Measurements from ENCODE around the gene VPS72.

The VPS72 gene

GRCh38 chr1:151184211-151184610 lies 5.8 kb downstream of the VPS72 start:
- WGBS: 97% methylated on average over 9 of the region's 10 CpGs
- Histone ChIP-seq H3K4me3 (ENCODE audit: low read length) (no peak overlapping the region), H3K4me1 (ENCODE audit: insufficient read depth, low read length) (peaks cover 3% of the 10 kb centered on the region; the same call in 1 of the 2 replicates), H3K27ac (ENCODE audit: low read depth, low read length) (no peak overlapping the region), H3K9me3 (ENCODE audit: insufficient read depth, low read depth, low read length) (no peaks in the 10 kb centered on the region), H3K9ac (ENCODE audit: low read depth, low read length) (no peak overlapping the region), H3K36me3 (ENCODE audit: insufficient read depth, low read length) (peaks cover 69% of the 10 kb centered on the region), H3K27me3 (ENCODE audit: insufficient read depth, low read length) (no peaks in the 10 kb centered on the region)

DNA sequence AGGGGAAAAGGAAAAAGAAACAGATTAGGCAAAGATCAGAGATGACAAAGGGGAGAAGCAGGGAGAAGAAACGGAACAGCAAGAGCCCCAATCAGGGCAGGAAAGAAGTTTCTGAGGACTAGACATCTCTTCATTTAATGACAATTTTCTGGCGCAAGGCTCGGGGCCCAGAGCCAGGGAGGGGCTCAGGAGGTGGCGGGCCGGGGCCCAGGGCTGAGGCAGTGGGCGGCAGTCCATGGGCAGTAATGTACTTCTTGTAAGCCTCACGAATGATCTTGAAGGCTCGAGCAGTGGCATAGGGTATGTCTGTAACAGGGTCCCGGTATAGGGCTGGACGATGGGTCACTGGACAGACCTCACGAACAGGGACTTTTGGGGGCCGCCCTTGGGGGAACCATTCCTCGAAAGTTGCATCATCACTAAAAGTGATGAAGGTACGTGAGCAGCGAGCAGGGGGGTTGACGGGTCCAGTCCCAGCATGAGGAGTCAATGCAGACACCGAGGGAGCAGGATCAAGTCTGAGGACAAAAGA lies 13.4 kb downstream of the VPS72 start:
- no peak overlapping the region for H3K9ac ChIP-seq (ENCODE audit: low read depth, low read length)
- WGBS: 95% methylated on average over 17 of the region's 17 CpGs

GRCh38 chr1:151175863-151176262 lies 14.1 kb downstream of the VPS72 start, which contains the start of gene TMOD4:
TMOD4 (minus strand) TSS chr1:151175981; CDS start chr1:151174875, 1,106 bp downstream.
- WGBS: 93% methylated on average over 2 of the region's 4 CpGs
- no peaks in the 10 kb centered on the region for H3K27me3 ChIP-seq (ENCODE audit: insufficient read depth, low read length)
- peaks cover 66% of the 10 kb centered on the region for H3K36me3 ChIP-seq (ENCODE audit: insufficient read depth, low read length)
- no peaks in the 10 kb centered on the region for H3K9me3 ChIP-seq (ENCODE audit: insufficient read depth, low read depth, low read length)
- no peaks in the 10 kb centered on the region for H3K4me1 ChIP-seq (ENCODE audit: insufficient read depth, low read length)
- no peak within 1 kb of the TSS for H3K27ac ChIP-seq (ENCODE audit: low read depth, low read length)
- H3K9ac ChIP-seq (ENCODE audit: low read depth, low read length): no peak within 1 kb of the TSS
- no peak within 1 kb of the TSS for H3K4me3 ChIP-seq (ENCODE audit: low read length)

More for the DNA sequence above, 13.4 kb downstream of the VPS72 start:
- H3K36me3 ChIP-seq (ENCODE audit: insufficient read depth, low read length): peaks cover 73% of the 10 kb centered on the region
- no peaks in the 10 kb centered on the region for H3K27me3 ChIP-seq (ENCODE audit: insufficient read depth, low read length)
- no peaks in the 10 kb centered on the region for H3K9me3 ChIP-seq (ENCODE audit: insufficient read depth, low read depth, low read length)
- no peak overlapping the region for H3K4me3 ChIP-seq (ENCODE audit: low read length)
- H3K27ac ChIP-seq (ENCODE audit: low read depth, low read length): no peak overlapping the region
- H3K4me1 ChIP-seq (ENCODE audit: insufficient read depth, low read length): no peaks in the 10 kb centered on the region

GRCh38 chr1:151175041-151175741 lies 14.8 kb downstream of the VPS72 start:
- H3K4me3 ChIP-seq (ENCODE audit: low read length): no peak overlapping the region
- peaks cover 59% of the 10 kb centered on the region for H3K36me3 ChIP-seq (ENCODE audit: insufficient read depth, low read length)
- 99% methylated on average over 4 of the region's 6 CpGs for WGBS
- no peak overlapping the region for H3K9ac ChIP-seq (ENCODE audit: low read depth, low read length)
- no peaks in the 10 kb centered on the region for H3K9me3 ChIP-seq (ENCODE audit: insufficient read depth, low read depth, low read length)
- H3K4me1 ChIP-seq (ENCODE audit: insufficient read depth, low read length): no peaks in the 10 kb centered on the region
- no peak overlapping the region for H3K27ac ChIP-seq (ENCODE audit: low read depth, low read length)
- no peaks in the 10 kb centered on the region for H3K27me3 ChIP-seq (ENCODE audit: insufficient read depth, low read length)

GRCh38 chr1:151171190-151171589 lies 18.8 kb downstream of the VPS72 start:
- no peak overlapping the region for H3K9ac ChIP-seq (ENCODE audit: low read depth, low read length)
- H3K27ac ChIP-seq (ENCODE audit: low read depth, low read length): no peak overlapping the region
- no peaks in the 10 kb centered on the region for H3K27me3 ChIP-seq (ENCODE audit: insufficient read depth, low read length)
- peaks cover 46% of the 10 kb centered on the region for H3K36me3 ChIP-seq (ENCODE audit: insufficient read depth, low read length)
- no peaks in the 10 kb centered on the region for H3K9me3 ChIP-seq (ENCODE audit: insufficient read depth, low read depth, low read length)
- no peaks in the 10 kb centered on the region; the same call in 1 of the 2 replicates for H3K4me1 ChIP-seq (ENCODE audit: insufficient read depth, low read length)
- H3K4me3 ChIP-seq (ENCODE audit: low read length): no peak overlapping the region
- WGBS: 79% methylated on average over 5 of the region's 5 CpGs

DNA sequence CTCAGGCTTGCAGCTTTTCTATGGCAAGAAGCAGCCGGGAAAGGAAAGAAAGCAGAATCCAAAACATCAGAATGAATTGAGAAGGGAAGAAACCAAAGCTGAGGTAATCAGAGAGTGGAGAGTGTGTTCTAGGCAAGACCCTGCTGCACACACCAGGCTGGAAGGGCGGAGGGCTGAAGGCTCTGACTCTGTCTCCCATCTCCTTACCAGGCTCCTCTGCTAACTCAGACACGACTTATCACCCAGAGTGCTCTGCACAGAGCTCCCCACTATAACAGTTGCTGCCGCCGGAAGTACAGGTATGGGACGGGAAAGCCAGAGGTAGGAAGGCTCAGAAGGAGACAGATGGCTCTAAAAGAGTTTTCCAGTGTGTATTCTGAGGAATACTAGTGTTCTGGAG lies 22.9 kb downstream of the VPS72 start:
- Histone ChIP-seq H3K27ac (ENCODE audit: low read depth, low read length) (no peak overlapping the region), H3K9ac (ENCODE audit: low read depth, low read length) (peak overlapping the region; percentile 85), H3K4me1 (ENCODE audit: insufficient read depth, low read length) (peaks cover 3% of the 10 kb centered on the region; the same call in 1 of the 2 replicates), H3K9me3 (ENCODE audit: insufficient read depth, low read depth, low read length) (no peaks in the 10 kb centered on the region), H3K4me3 (ENCODE audit: low read length) (peak overlapping the region; percentile 87), H3K36me3 (ENCODE audit: insufficient read depth, low read length) (peaks cover 26% of the 10 kb centered on the region), H3K27me3 (ENCODE audit: insufficient read depth, low read length) (no peaks in the 10 kb centered on the region)
- 96% methylated on average over 6 of the region's 6 CpGs for WGBS

DNA sequence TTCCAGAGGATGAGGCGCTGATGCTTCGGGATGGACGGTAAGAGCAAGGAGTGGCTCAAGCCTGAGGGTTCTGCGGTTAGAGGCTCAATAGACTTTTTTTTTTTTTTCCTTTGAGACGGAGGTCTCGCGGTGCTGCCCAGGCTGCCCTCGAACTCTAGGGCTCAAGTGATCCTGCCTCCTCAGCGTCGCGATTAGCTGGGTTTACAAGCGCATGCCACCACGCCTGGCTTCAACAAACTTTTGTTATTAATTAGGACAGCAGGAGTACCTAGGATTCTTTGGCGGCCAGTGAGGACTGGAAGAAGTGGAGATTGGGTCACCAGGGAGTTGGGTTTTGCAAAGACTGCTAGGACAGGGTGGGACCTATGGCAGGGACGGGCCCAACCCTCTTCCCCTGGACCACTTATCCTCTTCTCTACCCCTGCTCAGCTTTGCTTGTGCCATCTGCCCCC lies 23.5 kb downstream of the VPS72 start:
- H3K36me3 ChIP-seq (ENCODE audit: insufficient read depth, low read length): peaks cover 31% of the 10 kb centered on the region
- 7% methylated on average over 15 of the region's 15 CpGs for WGBS
- peak overlapping the region; percentile 87 for H3K4me3 ChIP-seq (ENCODE audit: low read length)
- H3K9me3 ChIP-seq (ENCODE audit: insufficient read depth, low read depth, low read length): no peaks in the 10 kb centered on the region
- no peaks in the 10 kb centered on the region for H3K27me3 ChIP-seq (ENCODE audit: insufficient read depth, low read length)
- H3K4me1 ChIP-seq (ENCODE audit: insufficient read depth, low read length): peaks cover 3% of the 10 kb centered on the region; the same call in 1 of the 2 replicates
- H3K27ac ChIP-seq (ENCODE audit: low read depth, low read length): peak overlapping the region; percentile 62; the same call in 1 of the 2 replicates
- peak overlapping the region; percentile 85 for H3K9ac ChIP-seq (ENCODE audit: low read depth, low read length)

GRCh38 chr1:151165738-151166504 lies 24.1 kb downstream of the VPS72 start, which contains the start of the genes LYSMD1 and SCNM1:
LYSMD1 (minus strand) TSS chr1:151165902; CDS start chr1:151165258, 644 bp downstream.
SCNM1 (plus strand) TSS chr1:151166144; CDS start chr1:151166153, 9 bp downstream.
- H3K27ac ChIP-seq (ENCODE audit: low read depth, low read length): peak within 1 kb of the TSS; percentile 62
- H3K36me3 ChIP-seq (ENCODE audit: insufficient read depth, low read length): peaks cover 34% of the 10 kb centered on the region
- H3K4me1 ChIP-seq (ENCODE audit: insufficient read depth, low read length): peaks cover 3% of the 10 kb centered on the region; the same call in 1 of the 2 replicates
- H3K27me3 ChIP-seq (ENCODE audit: insufficient read depth, low read length): no peaks in the 10 kb centered on the region
- H3K9me3 ChIP-seq (ENCODE audit: insufficient read depth, low read depth, low read length): no peaks in the 10 kb centered on the region
- WGBS: under 1% methylated on average over 38 of the region's 38 CpGs
- peak within 1 kb of the TSS; percentile 87 for H3K4me3 ChIP-seq (ENCODE audit: low read length)
- H3K9ac ChIP-seq (ENCODE audit: low read depth, low read length): peak within 1 kb of the TSS; percentile 85

- Histone ChIP-seq H3K4me1 (ENCODE audit: insufficient read depth, low read length) (peaks cover 3% of the 10 kb centered on the region; the same call in 1 of the 2 replicates), H3K36me3 (ENCODE audit: insufficient read depth, low read length) (peaks cover 40% of the 10 kb centered on the region), H3K9ac (ENCODE audit: low read depth, low read length) (peak overlapping the region; percentile 40; the same call in 1 of the 2 replicates), H3K9me3 (ENCODE audit: insufficient read depth, low read depth, low read length) (no peaks in the 10 kb centered on the region), H3K27me3 (ENCODE audit: insufficient read depth, low read length) (no peaks in the 10 kb centered on the region), H3K4me3 (ENCODE audit: low read length) (peak overlapping the region; percentile 87), H3K27ac (ENCODE audit: low read depth, low read length) (peak overlapping the region; percentile 55)
- 1% methylated on average over 15 of the region's 15 CpGs for WGBS
Measured at GRCh38 chr1:151165281-151165737, 24.7 kb downstream of the VPS72 start.

- H3K4me1 ChIP-seq (ENCODE audit: insufficient read depth, low read length): peaks cover 3% of the 10 kb centered on the region; the same call in 1 of the 2 replicates
- H3K4me3 ChIP-seq (ENCODE audit: low read length): peak overlapping the region; percentile 87
- no peaks in the 10 kb centered on the region for H3K27me3 ChIP-seq (ENCODE audit: insufficient read depth, low read length)
- peaks cover 41% of the 10 kb centered on the region for H3K36me3 ChIP-seq (ENCODE audit: insufficient read depth, low read length)
- H3K9me3 ChIP-seq (ENCODE audit: insufficient read depth, low read depth, low read length): no peaks in the 10 kb centered on the region
- 0 out of 2 replicates have a peak overlapping the region, but pooled peaks have one; percentile 8 for H3K9ac ChIP-seq (ENCODE audit: low read depth, low read length)
- peak overlapping the region; percentile 55; the same call in 1 of the 2 replicates for H3K27ac ChIP-seq (ENCODE audit: low read depth, low read length)
- WGBS: 34% methylated on average over 11 of the region's 11 CpGs
Measured at GRCh38 chr1:151164732-151165280, 25.2 kb downstream of the VPS72 start.
